Activated CD4-positive, alpha-beta T cell treated with anti-CD3 and anti-CD28 coated beads, Interleukin-2, amount 10 ng/mL, durations not matched to agents 7 days and 5 days (primary cell): ENCODE data around the gene TUBG1. TPM values are rescaled to one million over a fixed set of nuclear protein-coding genes. Genes with fewer than 3 reads are reported as not detected.

Source experiments
- CTCF ChIA-PET: fragments of 350-600 bp; sonication (Branson Sonifier 250); formaldehyde crosslinking; loops from one replicate; lab custom pipeline; 2021; ENCODE audit warnings: antibody characterized with exemption; lab: Charles Lee
- POLR2A ChIA-PET: fragments of 350-600 bp; sonication (Branson Sonifier 250); formaldehyde crosslinking; loops from one replicate; lab custom pipeline; 2021; ENCODE audit warnings: antibody characterized with exemption; lab: Charles Lee
- DNase-seq: peaks from one replicate; pipeline ENCODE4 v3.0.0-alpha.2; 2020
- H3K27ac Mint-ChIP-seq: one replicate; pipeline ENCODE4 v1.8.0; 2021; ENCODE audit warnings: mild to moderate bottlenecking, moderate library complexity, mixed read lengths
- H3K27me3 Mint-ChIP-seq: one replicate; pipeline ENCODE4 v1.8.0; 2021; ENCODE audit warnings: mixed read lengths
- H3K36me3 Mint-ChIP-seq: one replicate; pipeline ENCODE4 v1.8.0; 2021; ENCODE audit warnings: low read depth, mixed read lengths
- H3K4me1 Mint-ChIP-seq: one replicate; pipeline ENCODE4 v1.8.0; 2021; ENCODE audit warnings: mixed read lengths
- H3K4me3 Mint-ChIP-seq: one replicate; pipeline ENCODE4 v1.8.0; 2021; ENCODE audit warnings: mild to moderate bottlenecking, moderate library complexity, mixed read lengths
- H3K9me3 Mint-ChIP-seq: one replicate; pipeline ENCODE4 v1.8.0; 2021; ENCODE audit warnings: mixed read lengths
- total RNA-seq, 2 experiments: library from RNA; stranded (reverse); gene quantifications; one replicate each; pipeline ENCODE4 v1.2.3, GENCODE V29; 2021

TUBG1 gene
- 10 to 100 TPM; 61.6 TPM for total RNA-seq

- peak; percentile 99 for DNase-seq
- Mint-ChIP-seq H3K27ac (peak within 1 kb of the TSS; percentile 95), H3K9me3 (no peaks in the 10 kb centered on the region), H3K36me3 (peaks cover 34% of the 10 kb centered on the region), H3K27me3 (no peaks in the 10 kb centered on the region), H3K4me1 (peaks cover 40% of the 10 kb centered on the region), H3K4me3 (peak within 1 kb of the TSS; percentile 98)
- POLR2A ChIA-PET, result interaction anchor here (0.8 to 0.9 kb wide), 2 partner anchors 68 to 70 kb away, joined by 4 to 6 read pairs; no protein-coding TSS in a partner anchor
- CTCF ChIA-PET, result interaction anchor here (0.6 to 3.0 kb wide), 4 partner anchors 9 to 523 kb away, joined by 3 to 15 read pairs (median 8); partner anchors contain the start of gene PSMC3IP
These were observed at the start of gene TUBG1, which contains the start of gene RETREG3 for GRCh38 chr17:42609182-42609813. TSS of gene TUBG1 (plus strand) at chr17:42609683. CDS start at chr17:42609738, 55 bp downstream. TSS of gene RETREG3 (minus strand) at chr17:42609374. CDS start at chr17:42609324, 50 bp downstream.

GRCh38 chr17:42560246-42560645 lies 49.2 kb upstream of the TUBG1 start:
- H3K9me3 Mint-ChIP-seq, result no peaks in the 10 kb centered on the region
- H3K4me3 Mint-ChIP-seq, result no peak overlapping the region
- H3K27me3 Mint-ChIP-seq, result no peaks in the 10 kb centered on the region
- POLR2A ChIA-PET, result no interaction called here
- no peak for DNase-seq
- peaks cover 44% of the 10 kb centered on the region for H3K4me1 Mint-ChIP-seq
- peaks cover 13% of the 10 kb centered on the region for H3K36me3 Mint-ChIP-seq
- CTCF ChIA-PET, result no interaction called here
- H3K27ac Mint-ChIP-seq, result no peak overlapping the region

GRCh38 chr17:42561897-42562387 lies 47.5 kb upstream of the TUBG1 start, which contains the start of gene COASY:
TSS of gene COASY (plus strand) at chr17:42562148. CDS start at chr17:42562623, 475 bp downstream.
- no peaks in the 10 kb centered on the region for H3K27me3 Mint-ChIP-seq
- ChIA-PET CTCF (interaction anchor here (1.9 kb wide), 1 partner anchor 17 kb away, joined by 9 read pairs; no protein-coding TSS in a partner anchor), POLR2A (no interaction called here)
- H3K4me3 Mint-ChIP-seq, result peak within 1 kb of the TSS; percentile 94
- H3K27ac Mint-ChIP-seq, result peak within 1 kb of the TSS; percentile 98
- peaks cover 16% of the 10 kb centered on the region for H3K36me3 Mint-ChIP-seq
- peak; percentile 95 for DNase-seq
- peaks cover 42% of the 10 kb centered on the region for H3K4me1 Mint-ChIP-seq
- no peaks in the 10 kb centered on the region for H3K9me3 Mint-ChIP-seq

- DNase-seq, result no peak
- H3K4me1 Mint-ChIP-seq, result peaks cover 40% of the 10 kb centered on the region
- CTCF ChIA-PET, result interaction anchor here (1.1 to 1.9 kb wide), 2 partner anchors 16 to 29 kb away, joined by 3 to 9 read pairs; no protein-coding TSS in a partner anchor
These were observed 46.9 kb upstream of the TUBG1 start for GRCh38 chr17:42562388-42563142.

GRCh38 chr17:42563143-42563509 lies 46.4 kb upstream of the TUBG1 start:
- ChIA-PET POLR2A (no interaction called here), CTCF (interaction anchor here (0.6 to 1.9 kb wide), 3 partner anchors 15 to 139 kb away, joined by 3 to 9 read pairs (median 4); no protein-coding TSS in a partner anchor)
- DNase-seq, result no peak
- H3K27me3 Mint-ChIP-seq, result no peaks in the 10 kb centered on the region
- peaks cover 45% of the 10 kb centered on the region for H3K4me1 Mint-ChIP-seq
- peaks cover 25% of the 10 kb centered on the region for H3K36me3 Mint-ChIP-seq
- no peaks in the 10 kb centered on the region for H3K9me3 Mint-ChIP-seq
- H3K4me3 Mint-ChIP-seq, result peak overlapping the region; percentile 94
- peak overlapping the region; percentile 98 for H3K27ac Mint-ChIP-seq

More at GRCh38 chr17:42562388-42563142, 46.9 kb upstream of the TUBG1 start:
- no peaks in the 10 kb centered on the region for H3K9me3 Mint-ChIP-seq
- peaks cover 22% of the 10 kb centered on the region for H3K36me3 Mint-ChIP-seq
- POLR2A ChIA-PET, result no interaction called here
- peak overlapping the region; percentile 98 for H3K27ac Mint-ChIP-seq
- H3K27me3 Mint-ChIP-seq, result no peaks in the 10 kb centered on the region
- peak overlapping the region; percentile 94 for H3K4me3 Mint-ChIP-seq

GRCh38 chr17:42563543-42563942 lies 45.9 kb upstream of the TUBG1 start:
- Mint-ChIP-seq H3K4me1 (peaks cover 48% of the 10 kb centered on the region), H3K9me3 (no peaks in the 10 kb centered on the region), H3K27me3 (no peaks in the 10 kb centered on the region), H3K36me3 (peaks cover 25% of the 10 kb centered on the region), H3K4me3 (peak overlapping the region; percentile 94), H3K27ac (peak overlapping the region; percentile 69)
- ChIA-PET POLR2A (no interaction called here), CTCF (interaction anchor here (0.6 to 1.9 kb wide), 4 partner anchors 9 to 138 kb away, joined by 3 to 4 read pairs (median 4); no protein-coding TSS in a partner anchor)
- no peak for DNase-seq

GRCh38 chr17:42563950-42564349 lies 45.5 kb upstream of the TUBG1 start:
- Mint-ChIP-seq H3K4me3 (peak overlapping the region; percentile 94), H3K27ac (no peak overlapping the region), H3K36me3 (peaks cover 28% of the 10 kb centered on the region), H3K9me3 (no peaks in the 10 kb centered on the region), H3K4me1 (peaks cover 52% of the 10 kb centered on the region), H3K27me3 (no peaks in the 10 kb centered on the region)
- DNase-seq, result no peak
- ChIA-PET POLR2A (no interaction called here), CTCF (interaction anchor here (0.9 to 5.1 kb wide), 4 partner anchors 9 to 30 kb away, joined by 3 to 38 read pairs (median 4); partner anchors contain the start of gene PSMC3IP)

- H3K4me1 Mint-ChIP-seq, result peaks cover 57% of the 10 kb centered on the region
- POLR2A ChIA-PET, result interaction anchor here (0.6 kb wide), 1 partner anchor 40 kb away, joined by 3 read pairs; no protein-coding TSS in a partner anchor
- CTCF ChIA-PET, result interaction anchor here (0.9 to 5.1 kb wide), 3 partner anchors 10 to 44 kb away, joined by 3 to 38 read pairs (median 4); partner anchors contain the start of genes PSMC3IP, RETREG3 and TUBG1
- peak overlapping the region; percentile 19 for H3K27ac Mint-ChIP-seq
- H3K36me3 Mint-ChIP-seq, result peaks cover 38% of the 10 kb centered on the region
- no peaks in the 10 kb centered on the region for H3K27me3 Mint-ChIP-seq
- H3K9me3 Mint-ChIP-seq, result no peaks in the 10 kb centered on the region
- no peak overlapping the region for H3K4me3 Mint-ChIP-seq
- no peak for DNase-seq
These were observed 44.5 kb upstream of the TUBG1 start for GRCh38 chr17:42564815-42565522.

- no peak for DNase-seq
- ChIA-PET POLR2A (no interaction called here), CTCF (interaction anchor here (1.2 to 5.1 kb wide), 2 partner anchors 12 to 114 kb away, joined by 3 to 38 read pairs; partner anchors contain the start of gene PSMC3IP)
- Mint-ChIP-seq H3K4me3 (peak overlapping the region; percentile 92), H3K4me1 (peaks cover 54% of the 10 kb centered on the region), H3K9me3 (no peaks in the 10 kb centered on the region), H3K27me3 (no peaks in the 10 kb centered on the region), H3K36me3 (peaks cover 45% of the 10 kb centered on the region), H3K27ac (peak overlapping the region; percentile 95)
These were observed 43.8 kb upstream of the TUBG1 start for GRCh38 chr17:42565523-42566214.

GRCh38 chr17:42566215-42566882 lies 43.1 kb upstream of the TUBG1 start:
- peak overlapping the region; percentile 92 for H3K4me3 Mint-ChIP-seq
- peaks cover 50% of the 10 kb centered on the region for H3K36me3 Mint-ChIP-seq
- H3K4me1 Mint-ChIP-seq, result peaks cover 52% of the 10 kb centered on the region
- CTCF ChIA-PET, result interaction anchor here (1.2 to 5.1 kb wide), 4 partner anchors 8 to 113 kb away, joined by 3 to 38 read pairs (median 4); partner anchors contain the start of gene PSMC3IP
- peak overlapping the region; percentile 95 for H3K27ac Mint-ChIP-seq
- no peaks in the 10 kb centered on the region for H3K9me3 Mint-ChIP-seq
- POLR2A ChIA-PET, result no interaction called here
- DNase-seq, result no peak
- no peaks in the 10 kb centered on the region for H3K27me3 Mint-ChIP-seq
